ENCODE data around the gene TCF23.

DNA sequence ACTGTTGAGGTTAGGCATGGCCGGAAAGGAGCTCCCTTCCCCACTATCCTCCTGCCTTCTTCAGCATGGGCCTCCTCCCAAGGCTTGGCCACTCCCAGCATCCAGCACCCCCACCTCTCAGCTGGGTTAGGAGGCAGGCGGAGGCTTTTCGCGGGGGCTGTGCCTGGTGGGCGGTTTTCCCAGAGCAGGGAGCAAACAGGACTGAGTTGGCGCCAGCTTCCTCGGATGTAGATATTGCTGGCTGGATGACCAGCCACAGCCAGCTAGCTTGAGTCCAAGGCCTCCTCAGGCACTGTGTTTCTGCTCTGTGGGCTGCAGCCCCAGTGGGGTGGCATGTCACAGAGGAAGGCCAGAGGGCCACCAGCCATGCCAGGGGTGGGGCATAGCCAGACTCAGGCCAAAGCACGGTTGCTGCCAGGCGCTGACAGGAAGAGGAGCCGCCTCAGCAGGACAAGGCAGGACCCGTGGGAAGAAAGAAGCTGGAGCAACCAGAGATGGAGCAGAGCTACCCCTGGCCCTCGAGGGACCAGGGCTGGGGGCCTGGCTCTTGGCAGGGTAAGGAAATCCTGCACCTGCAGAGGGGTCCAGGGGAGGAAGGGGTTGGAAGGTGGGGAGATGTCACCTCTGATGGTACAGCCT is at the start of gene TCF23:
- TF ChIP-seq, protein P1, sequence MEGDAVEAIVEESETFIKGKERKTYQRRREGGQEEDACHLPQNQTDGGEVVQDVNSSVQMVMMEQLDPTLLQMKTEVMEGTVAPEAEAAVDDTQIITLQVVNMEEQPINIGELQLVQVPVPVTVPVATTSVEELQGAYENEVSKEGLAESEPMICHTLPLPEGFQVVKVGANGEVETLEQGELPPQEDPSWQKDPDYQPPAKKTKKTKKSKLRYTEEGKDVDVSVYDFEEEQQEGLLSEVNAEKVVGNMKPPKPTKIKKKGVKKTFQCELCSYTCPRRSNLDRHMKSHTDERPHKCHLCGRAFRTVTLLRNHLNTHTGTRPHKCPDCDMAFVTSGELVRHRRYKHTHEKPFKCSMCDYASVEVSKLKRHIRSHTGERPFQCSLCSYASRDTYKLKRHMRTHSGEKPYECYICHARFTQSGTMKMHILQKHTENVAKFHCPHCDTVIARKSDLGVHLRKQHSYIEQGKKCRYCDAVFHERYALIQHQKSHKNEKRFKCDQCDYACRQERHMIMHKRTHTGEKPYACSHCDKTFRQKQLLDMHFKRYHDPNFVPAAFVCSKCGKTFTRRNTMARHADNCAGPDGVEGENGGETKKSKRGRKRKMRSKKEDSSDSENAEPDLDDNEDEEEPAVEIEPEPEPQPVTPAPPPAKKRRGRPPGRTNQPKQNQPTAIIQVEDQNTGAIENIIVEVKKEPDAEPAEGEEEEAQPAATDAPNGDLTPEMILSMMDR (IDR thresholded peaks at IDR 0.05; ENCODE audit: low read depth, low read length, poor library complexity, severe bottlenecking): no peak
- TF ChIP-seq EZH2phosphoT487 (IDR thresholded peaks at IDR 0.05; ENCODE audit: borderline replicate concordance, low read length): no peak
